ENCODE data around the gene RPS28. TPM values are rescaled to one million over a fixed set of nuclear protein-coding genes. Genes with fewer than 3 reads are reported as not detected.

Gene RPS28
- total and polyA plus RNA-seq, 7 donors = 431 to 1,442 (median 947) TPM

DNA sequence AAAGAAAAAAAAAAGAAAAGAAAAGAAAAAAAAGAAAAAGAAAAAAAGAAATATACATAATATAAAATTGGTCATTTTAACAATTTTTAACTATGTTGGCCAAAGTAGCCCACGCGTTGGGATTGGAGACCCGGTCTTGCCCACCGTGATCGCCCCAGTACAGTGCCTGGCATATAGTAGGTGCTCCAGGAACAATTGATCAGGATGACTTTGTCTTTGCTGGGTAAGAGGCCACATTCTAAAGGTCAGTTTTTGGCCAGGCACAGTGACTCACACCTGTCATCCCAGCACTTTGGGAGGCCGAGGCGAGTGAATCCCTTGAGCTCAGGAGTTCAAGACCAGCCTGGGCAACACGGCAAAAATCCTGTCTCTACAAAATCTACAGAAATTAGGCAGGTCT, 38.9 kb downstream of the RPS28 start:
- Histone ChIP-seq H3K4me1 (peaks cover 26% of the 10 kb centered on the region), H3K36me3 (ENCODE audit: insufficient read depth in 1 of 2, low read depth in 1 of 2) (no peaks in the 10 kb centered on the region), H3K27ac (no peak overlapping the region), H3K9me3 (no peaks in the 10 kb centered on the region), H3K27me3 (ENCODE audit: insufficient read depth in 3 of 3, low read length in 2 of 3) (no peaks in the 10 kb centered on the region), H3K4me3 (no peak overlapping the region)
- no peak for ATAC-seq
- peak in 1 of 2 donors; percentile 35 for DNase-seq
- intact Hi-C loops (cut with DNase I) = loop anchor here in 1 of 2 donors (5.0 kb wide), 1 partner anchor 87 kb away; no protein-coding TSS in a partner anchor
- TF ChIP-seq, protein P1, sequence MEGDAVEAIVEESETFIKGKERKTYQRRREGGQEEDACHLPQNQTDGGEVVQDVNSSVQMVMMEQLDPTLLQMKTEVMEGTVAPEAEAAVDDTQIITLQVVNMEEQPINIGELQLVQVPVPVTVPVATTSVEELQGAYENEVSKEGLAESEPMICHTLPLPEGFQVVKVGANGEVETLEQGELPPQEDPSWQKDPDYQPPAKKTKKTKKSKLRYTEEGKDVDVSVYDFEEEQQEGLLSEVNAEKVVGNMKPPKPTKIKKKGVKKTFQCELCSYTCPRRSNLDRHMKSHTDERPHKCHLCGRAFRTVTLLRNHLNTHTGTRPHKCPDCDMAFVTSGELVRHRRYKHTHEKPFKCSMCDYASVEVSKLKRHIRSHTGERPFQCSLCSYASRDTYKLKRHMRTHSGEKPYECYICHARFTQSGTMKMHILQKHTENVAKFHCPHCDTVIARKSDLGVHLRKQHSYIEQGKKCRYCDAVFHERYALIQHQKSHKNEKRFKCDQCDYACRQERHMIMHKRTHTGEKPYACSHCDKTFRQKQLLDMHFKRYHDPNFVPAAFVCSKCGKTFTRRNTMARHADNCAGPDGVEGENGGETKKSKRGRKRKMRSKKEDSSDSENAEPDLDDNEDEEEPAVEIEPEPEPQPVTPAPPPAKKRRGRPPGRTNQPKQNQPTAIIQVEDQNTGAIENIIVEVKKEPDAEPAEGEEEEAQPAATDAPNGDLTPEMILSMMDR (IDR thresholded peaks at IDR 0.05) = no peak
- 70 to 87% (median 78%) methylated on average over 8 of the region's 8 CpGs for WGBS, 3 donors

DNA sequence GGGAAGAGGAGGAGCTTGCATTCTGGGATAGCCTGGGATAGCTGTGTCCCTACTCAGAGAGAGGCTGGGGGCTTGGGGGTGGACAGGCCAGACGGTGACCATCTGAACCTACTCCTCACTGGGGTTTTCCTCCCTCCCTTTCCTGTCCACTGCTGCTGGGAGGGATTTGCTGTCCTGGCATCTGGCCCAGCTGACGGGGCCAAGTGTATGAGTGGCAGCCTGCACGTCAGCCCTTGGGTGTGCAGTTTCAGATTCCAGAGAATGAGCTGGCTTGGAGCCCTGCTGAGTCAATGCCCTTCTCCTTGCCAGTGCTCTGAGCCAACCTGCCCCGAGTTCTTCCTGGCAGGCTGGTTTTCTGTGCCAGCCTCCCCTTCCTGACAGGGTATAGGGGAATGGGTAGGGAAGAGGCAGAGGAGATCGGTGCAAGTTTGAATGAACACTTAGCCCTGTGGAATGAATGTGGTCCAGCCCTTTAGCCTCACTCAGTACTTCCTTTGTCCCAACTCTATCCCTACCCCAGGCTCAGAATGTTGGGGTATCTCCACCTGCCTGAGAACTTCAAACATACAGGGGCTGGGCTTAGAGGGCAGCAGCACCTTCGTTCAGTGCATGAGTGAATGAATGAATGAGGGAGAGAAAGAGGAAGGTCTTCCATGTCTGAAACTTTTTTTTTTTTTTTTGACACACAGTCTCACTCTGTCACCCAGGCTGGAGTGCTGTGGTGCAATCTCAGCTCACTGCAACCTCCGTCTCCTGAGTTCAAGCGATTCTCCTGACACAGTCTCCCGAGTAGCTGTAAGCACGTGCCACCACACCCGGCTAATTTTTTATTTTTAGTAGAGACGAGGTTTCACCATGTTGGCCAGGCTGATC, 40.9 kb downstream of the RPS28 start:
- WGBS, 3 donors = 8 to 17% (median 10%) methylated on average over 12 of the region's 12 CpGs
- peaks cover 40% of the 10 kb centered on the region for H3K4me1 ChIP-seq
- H3K27ac ChIP-seq = peak overlapping the region; percentile 93
- H3K4me3 ChIP-seq = peak overlapping the region; percentile 84
- ATAC-seq (peak; percentile 76 to 84 (median 82)), DNase-seq (peak; percentile 97 to 98)
- TF ChIP-seq, protein P1 (IDR thresholded peaks at IDR 0.05) = no peak
- peaks cover 0 to 4% of the 10 kb centered on the region in 2 donors for H3K36me3 ChIP-seq (ENCODE audit: insufficient read depth in 1 of 2, low read depth in 1 of 2)
- no peaks in the 10 kb centered on the region for H3K9me3 ChIP-seq
- no peaks in the 10 kb centered on the region for H3K27me3 ChIP-seq (ENCODE audit: insufficient read depth in 3 of 3, low read length in 2 of 3)
- intact Hi-C loops (cut with DNase I) = loop anchor here (2.0 to 5.0 kb wide), 2 partner anchors 29 to 85 kb away; partner anchors contain the start of gene RAB11B (in 2 of the 2)

DNA sequence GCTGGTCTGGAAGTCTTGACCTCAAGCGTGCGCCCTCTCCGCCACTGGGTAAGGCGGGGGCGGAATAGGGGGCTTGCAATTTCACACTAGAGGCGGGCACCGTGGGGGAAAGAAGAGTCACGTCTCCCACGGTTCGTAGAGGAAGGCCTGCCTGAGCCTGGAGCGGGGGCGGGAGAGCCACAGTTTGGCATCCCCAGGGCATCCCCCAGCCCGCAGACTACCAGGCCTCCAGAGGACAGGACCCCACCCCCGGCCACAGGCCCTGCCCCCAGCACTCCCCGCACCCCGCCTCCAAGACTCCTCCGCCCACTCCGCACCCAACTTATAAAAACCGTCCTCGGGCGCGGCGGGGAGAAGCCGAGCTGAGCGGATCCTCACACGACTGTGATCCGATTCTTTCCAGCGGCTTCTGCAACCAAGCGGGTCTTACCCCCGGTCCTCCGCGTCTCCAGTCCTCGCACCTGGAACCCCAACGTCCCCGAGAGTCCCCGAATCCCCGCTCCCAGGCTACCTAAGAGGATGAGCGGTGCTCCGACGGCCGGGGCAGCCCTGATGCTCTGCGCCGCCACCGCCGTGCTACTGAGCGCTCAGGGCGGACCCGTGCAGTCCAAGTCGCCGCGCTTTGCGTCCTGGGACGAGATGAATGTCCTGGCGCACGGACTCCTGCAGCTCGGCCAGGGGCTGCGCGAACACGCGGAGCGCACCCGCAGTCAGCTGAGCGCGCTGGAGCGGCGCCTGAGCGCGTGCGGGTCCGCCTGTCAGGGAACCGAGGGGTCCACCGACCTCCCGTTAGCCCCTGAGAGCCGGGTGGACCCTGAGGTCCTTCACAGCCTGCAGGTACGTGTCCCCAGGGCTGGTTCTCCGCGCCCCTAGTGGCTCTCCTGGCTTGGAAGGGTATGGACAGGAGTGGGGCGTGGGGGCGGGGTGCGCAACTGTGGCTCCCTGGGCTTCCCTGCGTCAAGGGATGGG, 42.8 kb downstream of the RPS28 start, which contains the start of gene ANGPTL4:
ANGPTL4 (plus strand) TSS at position 353 of the 969 bp plus-strand sequence; CDS start at position 520, 167 bp downstream.
- DNase-seq = peak; percentile 87 to 89
- ATAC-seq = peak; percentile 50 to 61 (median 58)
- H3K4me3 ChIP-seq = peak within 1 kb of the TSS; percentile 84
- H3K9me3 ChIP-seq = no peaks in the 10 kb centered on the region
- peaks cover 56% of the 10 kb centered on the region for H3K4me1 ChIP-seq
- intact Hi-C loops (cut with DNase I) = loop anchor here (2.0 to 5.0 kb wide), 2 partner anchors 27 to 83 kb away; partner anchors contain the start of gene RAB11B (in 2 of the 2)
- H3K27me3 ChIP-seq (ENCODE audit: insufficient read depth in 3 of 3, low read length in 2 of 3) = no peaks in the 10 kb centered on the region
- peaks cover 0 to 16% of the 10 kb centered on the region in 2 donors for H3K36me3 ChIP-seq (ENCODE audit: insufficient read depth in 1 of 2, low read depth in 1 of 2)
- WGBS, 3 donors = 0 to 1% (median 1%) methylated on average over 70 to 81 of the region's 81 CpGs
- peak within 1 kb of the TSS; percentile 93 for H3K27ac ChIP-seq
- TF ChIP-seq, protein P1 (IDR thresholded peaks at IDR 0.05) = peak; percentile 3

DNA sequence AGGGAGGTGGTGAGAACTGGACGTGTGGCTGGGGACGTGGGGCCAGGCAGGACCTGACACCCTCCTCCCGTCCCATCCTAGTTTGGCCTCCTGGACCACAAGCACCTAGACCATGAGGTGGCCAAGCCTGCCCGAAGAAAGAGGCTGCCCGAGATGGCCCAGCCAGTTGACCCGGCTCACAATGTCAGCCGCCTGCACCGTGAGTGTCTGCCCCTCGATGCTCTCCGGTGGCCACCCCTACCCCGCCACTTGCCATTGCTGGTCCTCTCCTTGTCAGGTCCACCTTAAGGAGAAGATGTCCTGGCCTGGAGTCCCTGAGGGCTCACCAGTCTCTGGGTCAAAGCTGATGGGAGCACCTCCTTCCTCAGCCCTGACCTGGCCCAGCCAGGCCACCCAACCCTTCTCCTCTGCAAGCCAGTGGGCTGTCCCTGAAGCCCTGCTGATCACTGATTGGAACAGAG, 44.9 kb downstream of the RPS28 start:
- intact Hi-C loops (cut with DNase I) = no loop called here
- peak overlapping the region; percentile 84 for H3K4me3 ChIP-seq
- no peaks in the 10 kb centered on the region for H3K9me3 ChIP-seq
- TF ChIP-seq, protein P1 (IDR thresholded peaks at IDR 0.05) = no peak
- H3K27ac ChIP-seq = peak overlapping the region; percentile 88
- no peaks in the 10 kb centered on the region for H3K27me3 ChIP-seq (ENCODE audit: insufficient read depth in 3 of 3, low read length in 2 of 3)
- peaks cover 3 to 37% of the 10 kb centered on the region in 2 donors for H3K36me3 ChIP-seq (ENCODE audit: insufficient read depth in 1 of 2, low read depth in 1 of 2)
- ATAC-seq (no peak), DNase-seq (peak in 1 of 2 donors; percentile 51)
- H3K4me1 ChIP-seq = peaks cover 58% of the 10 kb centered on the region
- 65 to 80% (median 72%) methylated on average over 11 of the region's 11 CpGs for WGBS, 3 donors
